DND-41 (cell line): ENCODE measurements around the gene OXNAD1.

ENCODE experiments used
- EZH2 ChIP-seq: IDR thresholded peaks from 3 replicates; pipeline ENCODE4 v1.6.1; 2012; ENCODE audit warnings: borderline replicate concordance, low read depth, mild to moderate bottlenecking, moderate library complexity, low read length, inconsistent platforms; ENCODE audit not compliant: severe bottlenecking
- TF ChIP-seq, protein P1 (sequence below): IDR thresholded peaks from 2 replicates; pipeline ENCODE4 v1.5.1; 2012; ENCODE audit warnings: borderline replicate concordance, low read length, moderate library complexity, mild to moderate bottlenecking; ENCODE audit not compliant: poor library complexity, severe bottlenecking; ENCODE audit errors: extremely low read depth

DNA sequence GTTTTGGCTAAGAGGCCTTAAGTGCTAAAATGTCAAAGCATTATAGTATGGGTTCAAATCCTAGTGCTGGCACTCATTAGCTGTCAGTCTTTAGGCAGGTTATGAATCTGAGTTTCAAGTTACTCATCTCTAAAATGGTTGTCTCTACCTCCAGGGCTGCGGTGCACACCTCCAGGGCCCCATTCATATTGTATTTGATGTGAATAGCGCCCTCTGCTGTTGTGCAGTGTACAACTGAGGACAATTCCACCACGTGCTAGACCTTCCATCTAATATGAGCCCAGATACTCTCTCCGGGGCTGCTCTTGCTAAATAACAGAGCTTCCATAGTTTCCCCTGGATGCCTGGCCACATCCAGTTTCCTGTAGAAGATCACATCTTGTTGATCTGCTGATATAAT is 54.3 kb downstream of the OXNAD1 start:
- TF ChIP-seq, protein P1, sequence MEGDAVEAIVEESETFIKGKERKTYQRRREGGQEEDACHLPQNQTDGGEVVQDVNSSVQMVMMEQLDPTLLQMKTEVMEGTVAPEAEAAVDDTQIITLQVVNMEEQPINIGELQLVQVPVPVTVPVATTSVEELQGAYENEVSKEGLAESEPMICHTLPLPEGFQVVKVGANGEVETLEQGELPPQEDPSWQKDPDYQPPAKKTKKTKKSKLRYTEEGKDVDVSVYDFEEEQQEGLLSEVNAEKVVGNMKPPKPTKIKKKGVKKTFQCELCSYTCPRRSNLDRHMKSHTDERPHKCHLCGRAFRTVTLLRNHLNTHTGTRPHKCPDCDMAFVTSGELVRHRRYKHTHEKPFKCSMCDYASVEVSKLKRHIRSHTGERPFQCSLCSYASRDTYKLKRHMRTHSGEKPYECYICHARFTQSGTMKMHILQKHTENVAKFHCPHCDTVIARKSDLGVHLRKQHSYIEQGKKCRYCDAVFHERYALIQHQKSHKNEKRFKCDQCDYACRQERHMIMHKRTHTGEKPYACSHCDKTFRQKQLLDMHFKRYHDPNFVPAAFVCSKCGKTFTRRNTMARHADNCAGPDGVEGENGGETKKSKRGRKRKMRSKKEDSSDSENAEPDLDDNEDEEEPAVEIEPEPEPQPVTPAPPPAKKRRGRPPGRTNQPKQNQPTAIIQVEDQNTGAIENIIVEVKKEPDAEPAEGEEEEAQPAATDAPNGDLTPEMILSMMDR, result peak; percentile 84
- no peak for TF ChIP-seq EZH2
